SW 1271 (cell line): Measurements from ENCODE around the gene CAMK1D.

Experiments used
- DNase-seq, 2 experiments: peaks; one replicate each; lab custom pipeline; 2025; lab: John Stamatoyannopoulos, UW

The CAMK1D gene

DNA sequence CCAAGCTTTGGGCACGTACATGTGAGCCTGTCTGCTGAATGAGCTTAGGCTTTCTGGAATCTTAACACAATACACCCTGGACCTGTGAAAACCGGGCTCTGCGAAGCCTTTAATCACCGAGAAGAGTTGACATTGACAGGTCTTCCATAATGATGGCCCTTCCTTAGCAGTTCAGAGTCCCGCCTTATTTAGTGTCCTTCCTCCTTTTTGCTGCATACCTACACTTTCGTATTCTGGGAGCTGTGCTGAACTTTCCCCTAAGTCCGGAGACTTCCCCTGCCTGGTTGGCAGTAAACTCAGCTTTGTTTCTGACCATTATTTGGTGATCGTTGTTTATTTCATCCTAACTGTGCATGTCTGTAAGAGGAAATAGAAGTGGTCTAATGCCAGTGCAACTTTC lies 212.0 kb downstream of the CAMK1D start:
- DNase-seq: no peak

- no peak for DNase-seq
These were observed 212.4 kb downstream of the CAMK1D start for GRCh38 chr10:12561720-12562119.

- DNase-seq: no peak
These were observed 214.1 kb downstream of the CAMK1D start for GRCh38 chr10:12563489-12563888.

GRCh38 chr10:12564173-12564572 lies 214.8 kb downstream of the CAMK1D start:
- DNase-seq: no peak

GRCh38 chr10:12566161-12567115 lies 217.1 kb downstream of the CAMK1D start:
- no peak for DNase-seq

DNA sequence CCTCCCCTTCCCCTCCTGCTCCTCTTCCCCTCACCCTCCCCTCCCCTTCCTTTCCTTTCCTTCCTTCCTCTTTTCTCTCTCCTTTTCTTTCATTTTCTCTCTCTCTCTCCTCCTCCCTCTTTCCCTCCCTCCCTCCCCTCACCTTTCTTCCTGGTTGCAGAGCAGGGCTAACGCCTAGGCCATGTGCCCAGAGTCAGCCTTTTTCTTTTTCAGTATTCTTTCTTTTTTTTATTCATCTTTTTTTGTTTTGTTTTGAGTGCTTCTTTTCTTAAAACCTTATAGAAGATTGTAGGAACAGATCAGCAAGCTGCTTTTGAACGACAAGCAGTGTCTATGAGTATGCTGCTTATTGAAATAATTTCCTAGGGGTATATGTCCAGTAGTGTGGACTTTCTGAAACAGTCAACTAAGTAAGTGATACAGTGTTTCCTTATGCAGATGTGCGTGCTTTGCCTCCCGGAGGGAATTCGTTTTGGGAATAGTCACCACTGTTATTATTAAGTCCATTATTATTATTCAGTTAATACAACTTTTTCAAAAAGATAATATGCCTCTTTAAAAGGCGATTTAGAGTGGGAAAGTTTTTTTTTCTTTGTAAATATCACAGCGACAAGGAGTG lies 219.2 kb downstream of the CAMK1D start:
- no peak for DNase-seq

- no peak for DNase-seq
These were observed 222.9 kb downstream of the CAMK1D start for GRCh38 chr10:12572281-12572680.

GRCh38 chr10:12577610-12578009 lies 228.3 kb downstream of the CAMK1D start:
- no peak for DNase-seq

DNA sequence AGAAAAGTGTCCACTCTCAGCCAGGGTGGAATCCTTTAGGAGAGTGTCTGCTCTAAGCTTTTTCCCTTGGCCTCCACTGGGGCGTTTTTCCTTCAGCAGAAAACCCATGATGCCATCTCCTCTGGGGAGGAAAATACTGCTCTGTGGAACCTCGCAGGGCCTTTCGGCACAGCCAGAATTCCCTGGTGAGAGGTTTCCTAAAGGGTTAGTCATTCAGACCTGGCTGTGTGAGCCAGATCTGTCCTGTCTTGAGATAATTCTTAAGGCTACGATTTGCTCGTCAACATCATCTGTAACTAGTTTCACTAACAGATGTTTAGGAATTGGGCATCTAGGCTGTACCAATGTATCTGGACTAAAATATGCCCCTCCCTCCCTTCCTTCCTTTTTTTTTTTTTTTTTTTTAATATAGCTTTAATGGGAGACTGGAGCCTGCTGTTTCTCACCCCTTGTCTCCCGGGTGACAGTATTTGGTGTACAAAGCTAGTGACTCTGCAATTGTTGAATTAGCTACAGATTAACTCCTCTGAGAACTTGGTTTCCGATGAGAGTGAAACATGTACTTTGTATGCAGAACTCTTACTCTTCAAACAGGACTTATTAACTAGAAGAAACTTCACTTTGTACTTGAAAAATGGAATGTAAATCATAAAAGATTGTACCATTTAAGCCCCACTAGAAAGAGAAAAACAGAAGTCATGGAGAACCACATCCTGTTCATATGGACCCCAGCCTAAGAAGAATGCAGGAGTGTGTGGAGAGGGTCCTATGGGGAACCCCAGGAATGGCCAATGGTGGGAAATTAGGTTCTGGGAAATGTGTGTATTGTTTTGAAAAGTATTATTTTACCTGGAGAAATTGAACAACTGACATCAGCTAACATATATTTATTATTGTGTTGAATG lies 230.9 kb downstream of the CAMK1D start:
- no peak for DNase-seq

DNA sequence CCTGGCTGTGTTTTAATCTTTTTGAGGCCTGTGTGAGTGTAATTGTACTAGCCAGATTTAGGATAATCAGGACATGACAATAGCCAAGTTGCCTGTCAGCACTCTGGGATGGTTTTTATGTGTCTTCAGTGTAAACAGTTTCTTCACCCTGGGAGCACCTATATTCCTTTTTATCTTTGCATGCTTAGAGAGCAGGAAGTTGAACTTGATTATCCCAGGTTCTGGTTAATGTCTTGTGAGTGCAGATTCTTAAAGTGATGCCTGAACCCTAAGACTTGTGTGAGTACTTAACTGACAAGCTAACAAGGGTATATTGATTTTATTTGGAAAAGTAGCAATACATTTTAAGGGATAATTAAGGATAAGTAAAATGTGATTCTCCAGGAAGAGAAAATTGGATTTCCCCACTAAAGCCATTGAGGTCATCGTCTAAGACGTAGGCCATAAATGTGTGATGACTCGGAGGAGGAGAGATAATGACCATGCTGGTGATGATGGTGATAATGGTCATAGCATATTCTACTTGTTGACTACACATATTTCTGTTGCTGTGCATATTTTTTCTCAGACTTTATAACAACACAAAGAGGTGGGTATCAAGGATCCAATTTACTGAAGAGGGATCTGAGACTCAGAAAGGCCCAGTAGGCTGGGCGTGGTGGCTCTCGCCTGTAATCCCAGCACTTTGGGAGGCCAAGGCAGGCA lies 234.7 kb downstream of the CAMK1D start:
- no peak for DNase-seq

DNA sequence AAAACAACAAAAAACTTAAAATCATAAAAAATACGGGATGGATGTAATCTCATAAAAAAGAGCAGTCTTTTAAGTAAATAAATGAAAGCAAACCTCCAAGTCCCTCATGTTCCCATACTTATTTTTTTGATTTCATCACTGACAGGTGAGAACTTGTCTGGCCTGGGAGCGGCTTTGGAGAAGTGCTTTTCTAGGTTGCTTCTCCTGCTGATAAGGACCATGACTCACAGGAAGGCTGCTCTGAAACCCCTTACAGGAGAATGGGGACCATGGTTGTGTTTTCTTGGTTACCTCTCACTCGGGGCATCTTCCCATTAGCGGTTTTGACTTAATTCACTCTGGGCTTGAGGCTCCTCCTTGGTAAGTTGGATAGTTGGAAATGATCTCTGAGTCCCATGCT lies 237.4 kb downstream of the CAMK1D start:
- DNase-seq: no peak

GRCh38 chr10:12587451-12587888 lies 238.1 kb downstream of the CAMK1D start:
- DNase-seq: no peak

DNA sequence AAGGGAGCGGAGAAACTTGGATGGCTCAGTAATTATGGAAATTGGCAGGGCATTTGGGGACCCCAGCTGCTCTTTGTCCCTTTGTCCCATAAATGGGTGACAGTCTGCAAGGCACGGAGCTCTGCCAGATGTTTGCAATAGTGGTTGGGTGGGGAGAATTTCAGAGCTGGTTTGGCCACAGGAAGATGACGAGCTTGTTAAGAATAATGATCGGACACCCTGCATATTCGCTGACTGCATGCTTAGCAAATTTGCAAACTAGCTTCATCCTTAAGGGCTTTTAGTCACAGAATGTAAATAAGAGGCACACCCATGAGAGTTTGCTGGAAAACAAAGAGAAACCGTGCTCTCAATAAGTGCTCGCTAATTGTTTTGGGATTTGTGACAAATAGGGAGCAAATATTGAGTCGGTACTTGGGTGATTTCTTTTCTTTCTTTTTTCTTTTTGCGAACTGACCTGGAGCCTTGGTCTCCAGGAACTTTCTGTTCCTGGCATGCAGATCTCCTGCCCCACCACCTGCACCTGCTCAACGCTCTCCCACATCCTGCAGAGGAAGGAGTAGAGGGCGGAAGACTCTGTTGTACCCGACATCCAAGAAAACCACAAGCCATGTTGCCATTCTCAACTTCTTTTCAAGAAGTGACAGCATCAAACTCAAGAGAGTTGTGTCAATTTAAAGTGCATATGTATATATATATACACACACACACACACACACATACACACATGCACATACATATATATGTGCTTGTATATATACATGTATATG lies 238.9 kb downstream of the CAMK1D start:
- no peak for DNase-seq

- no peak for DNase-seq
These were observed 239.9 kb downstream of the CAMK1D start for GRCh38 chr10:12589291-12589690.

- DNase-seq: no peak
These were observed 240.4 kb downstream of the CAMK1D start for GRCh38 chr10:12589791-12590190.

GRCh38 chr10:12590675-12591659 lies 241.6 kb downstream of the CAMK1D start:
- DNase-seq: no peak

GRCh38 chr10:12592967-12593366 lies 243.6 kb downstream of the CAMK1D start:
- DNase-seq: no peak

- no peak for DNase-seq
These were observed 245.1 kb downstream of the CAMK1D start for GRCh38 chr10:12594448-12594944.

GRCh38 chr10:12595936-12596576 lies 246.7 kb downstream of the CAMK1D start:
- DNase-seq: no peak
